VCaP (cell line): ENCODE results near the gene FGF14.

Experiments
- H3K27ac ChIP-seq: fragments of 450-650 bp; 2 replicates; pipeline ENCODE4 v1.5.1; 2017
- CTCF ChIP-seq: fragments of 450-650 bp; conservative IDR thresholded peaks from 2 replicates; pipeline ENCODE4 v1.5.1; 2017; ENCODE audit warnings: mild to moderate bottlenecking, moderate library complexity

FGF14 gene

GRCh38 chr13:102311901-102312300, 89.9 kb downstream of the FGF14 start:
- TF ChIP-seq CTCF, result no peak
- H3K27ac ChIP-seq, result no peak overlapping the region

- H3K27ac ChIP-seq, result no peak overlapping the region
- no peak for TF ChIP-seq CTCF
Observed at GRCh38 chr13:102311419-102311796, 90.4 kb downstream of the FGF14 start.

- no peak for TF ChIP-seq CTCF
- H3K27ac ChIP-seq, result no peak overlapping the region
Observed at GRCh38 chr13:102310691-102311418, 91.0 kb downstream of the FGF14 start.

- TF ChIP-seq CTCF, result no peak
Observed at GRCh38 chr13:102309110-102309509, 92.7 kb downstream of the FGF14 start.

GRCh38 chr13:102302534-102302933, 99.3 kb downstream of the FGF14 start:
- no peak for TF ChIP-seq CTCF
- H3K27ac ChIP-seq, result no peak overlapping the region

More at GRCh38 chr13:102309110-102309509, 92.7 kb downstream of the FGF14 start:
- H3K27ac ChIP-seq, result no peak overlapping the region

- no peak for TF ChIP-seq CTCF
- no peak overlapping the region for H3K27ac ChIP-seq
Observed at GRCh38 chr13:102300379-102300778, 101.5 kb downstream of the FGF14 start.

GRCh38 chr13:102299366-102299765, 102.5 kb downstream of the FGF14 start:
- H3K27ac ChIP-seq, result no peak overlapping the region
- TF ChIP-seq CTCF, result no peak
